IMR-90 (cell line): ENCODE data around the gene PRKAR1B. TPM values are rescaled to one million over a fixed set of nuclear protein-coding genes. Genes with fewer than 3 reads are reported as not detected.

ENCODE experiments used
- ATAC-seq: fragments of 200-7000 bp; cut with Tn5 transposase; 2 replicates; pipeline ENCODE4 v1.9.1; 2020; ENCODE audit warnings: low read depth, mild to moderate bottlenecking, moderate library complexity
- BruUV-seq: library from RNA; stranded (reverse); fragments of 400-500 nt; replicated peaks from 2 replicates; lab custom pipeline; 2021; lab: Mats Ljungman, UMichigan
- CTCF ChIA-PET: fragments of 300-600 bp; formaldehyde crosslinking; extraction: SDS; loops from one replicate; lab custom pipeline; 2021; ENCODE audit warnings: antibody characterized with exemption; lab: Yijun Ruan, JAX
- POLR2A ChIA-PET: fragments of 300-600 bp; sonication (Branson Sonifier 250); formaldehyde crosslinking; loops from one replicate; lab custom pipeline; 2022; ENCODE audit warnings: antibody characterized with exemption; ENCODE audit not compliant: unreplicated experiment; lab: Charles Lee
- DNase-seq: peaks from one replicate; pipeline ENCODE4 v3.0.0; 2013
- H2AFZ ChIP-seq: replicated peaks from 2 replicates; pipeline ENCODE3; 2013; ENCODE audit warnings: low read length, mild to moderate bottlenecking; ENCODE audit not compliant: poor library complexity
- H2AK5ac ChIP-seq: 2 replicates; pipeline ENCODE4 v1.6.1; 2013; ENCODE audit warnings: low read depth, low read length, inconsistent platforms
- H2AK9ac ChIP-seq: replicated peaks from 2 replicates; pipeline ENCODE3; 2013; ENCODE audit warnings: mild to moderate bottlenecking, low read depth, low read length, moderate library complexity; ENCODE audit not compliant: poor library complexity
- H2BK120ac ChIP-seq: 2 replicates; pipeline ENCODE4 v1.6.1; 2013; ENCODE audit warnings: low read depth, low read length, inconsistent platforms
- H2BK15ac ChIP-seq: 3 replicates; pipeline ENCODE4 v1.6.1; 2013; ENCODE audit warnings: low read depth, low read length, inconsistent platforms
- H2BK20ac ChIP-seq: 2 replicates; pipeline ENCODE4 v1.6.1; 2013; ENCODE audit warnings: low read depth, mild to moderate bottlenecking, inconsistent platforms, low read length, moderate library complexity
- H2BK5ac ChIP-seq: 2 replicates; pipeline ENCODE4 v1.6.1; 2013; ENCODE audit warnings: mild to moderate bottlenecking, low read depth, low read length, inconsistent platforms; ENCODE audit not compliant: poor library complexity, severe bottlenecking
- H3K14ac ChIP-seq: replicated peaks from 2 replicates; pipeline ENCODE4 v1.6.1; 2013; ENCODE audit warnings: low read depth, low read length, inconsistent platforms
- H3K18ac ChIP-seq: 2 replicates; pipeline ENCODE4 v1.6.1; 2013; ENCODE audit warnings: low read depth, low read length, control low read depth
- H3K23ac ChIP-seq: 2 replicates; pipeline ENCODE4 v1.6.1; 2013; ENCODE audit warnings: low read depth, low read length, inconsistent platforms
- H3K27ac ChIP-seq: 2 replicates; pipeline ENCODE4 v1.5.1; 2013; ENCODE audit warnings: mild to moderate bottlenecking, control low read depth, low read length; ENCODE audit not compliant: insufficient read depth
- H3K27me3 ChIP-seq: 2 replicates; pipeline ENCODE4 v1.6.1; 2013; ENCODE audit warnings: low read length; ENCODE audit not compliant: control insufficient read depth, insufficient read depth
- H3K36me3 ChIP-seq: 2 replicates; pipeline ENCODE4 v1.6.1; 2013; ENCODE audit warnings: low read length, mixed read lengths; ENCODE audit not compliant: control insufficient read depth, insufficient read depth
- H3K4ac ChIP-seq: 2 replicates; pipeline ENCODE4 v1.6.1; 2013; ENCODE audit warnings: low read depth, low read length, inconsistent platforms
- H3K4me1 ChIP-seq: 2 replicates; pipeline ENCODE4 v1.6.1; 2013; ENCODE audit warnings: low read length, mixed read lengths; ENCODE audit not compliant: control insufficient read depth, insufficient read depth
- H3K4me2 ChIP-seq: 2 replicates; pipeline ENCODE4 v1.6.1; 2013; ENCODE audit warnings: low read depth, mild to moderate bottlenecking, control low read depth, low read length, moderate library complexity
- H3K4me3 ChIP-seq: 2 replicates; pipeline ENCODE4 v1.5.1; 2013; ENCODE audit warnings: low read depth, mild to moderate bottlenecking, control low read depth, low read length, moderate library complexity; ENCODE audit not compliant: insufficient read depth
- H3K56ac ChIP-seq: 2 replicates; pipeline ENCODE4 v1.6.1; 2013; ENCODE audit warnings: low read length, inconsistent platforms; ENCODE audit not compliant: insufficient read depth; ENCODE audit errors: extremely low read depth
- H3K79me1 ChIP-seq, 2 experiments: 2 replicates each; pipeline ENCODE4 v1.6.1; 2013; ENCODE audit warnings: low read length in 2 of 2, inconsistent platforms in 1 of 2, low read depth in 1 of 2
- H3K9ac ChIP-seq: 2 replicates; pipeline ENCODE4 v1.6.1; 2013; ENCODE audit warnings: low read depth, low read length, control low read depth
- H3K9me1 ChIP-seq: 2 replicates; pipeline ENCODE4 v1.6.1; 2013; ENCODE audit warnings: low read length, inconsistent platforms; ENCODE audit not compliant: insufficient read depth
- H3K9me3 ChIP-seq: 2 replicates; pipeline ENCODE4 v1.6.1; 2013; ENCODE audit warnings: low read length; ENCODE audit not compliant: control insufficient read depth, insufficient read depth
- H4K20me1 ChIP-seq: 2 replicates; pipeline ENCODE4 v1.6.1; 2013; ENCODE audit warnings: low read length, inconsistent platforms; ENCODE audit not compliant: insufficient read depth
- H4K5ac ChIP-seq: 2 replicates; pipeline ENCODE4 v1.6.1; 2013; ENCODE audit warnings: mild to moderate bottlenecking, low read depth, low read length, control low read depth
- H4K8ac ChIP-seq, 2 experiments: 2 replicates each; pipeline ENCODE4 v1.6.1; 2013; ENCODE audit warnings: low read depth in 2 of 2, low read length in 2 of 2, control low read depth in 1 of 2, inconsistent platforms in 1 of 2
- H4K91ac ChIP-seq: 2 replicates; pipeline ENCODE4 v1.6.1; 2013; ENCODE audit warnings: low read depth, low read length, inconsistent platforms; ENCODE audit not compliant: insufficient read depth
- BHLHE40 ChIP-seq: fragments of 150-350 bp; IDR thresholded peaks from 2 replicates; pipeline ENCODE4 v1.6.1; 2016; ENCODE audit warnings: mild to moderate bottlenecking, low read depth, low read length
- CEBPB ChIP-seq: IDR thresholded peaks from 2 replicates; pipeline ENCODE4 v1.6.1; 2012; ENCODE audit warnings: low read depth, low read length, improper control_type of control experiment
- CHD1 ChIP-seq: IDR thresholded peaks from 2 replicates; pipeline ENCODE4 v1.6.1; 2012; ENCODE audit warnings: low read depth, low read length, improper control_type of control experiment
- CTCF ChIP-seq: conservative IDR thresholded peaks from 2 replicates; pipeline ENCODE4 v1.5.1; 2012; ENCODE audit warnings: mild to moderate bottlenecking, low read depth, low read length, improper control_type of control experiment
- ELK1 ChIP-seq: fragments of 150-350 bp; IDR thresholded peaks from 2 replicates; pipeline ENCODE4 v1.6.1; 2016; ENCODE audit warnings: low read depth, mild to moderate bottlenecking, low read length, moderate library complexity, borderline replicate concordance
- FOS ChIP-seq: fragments of 150-350 bp; IDR thresholded peaks from 2 replicates; pipeline ENCODE4 v1.6.1; 2016; ENCODE audit warnings: low read depth, low read length
- MAFK ChIP-seq: IDR thresholded peaks from 2 replicates; pipeline ENCODE4 v1.6.1; 2012; ENCODE audit warnings: low read depth, low read length, improper control_type of control experiment
- MAZ ChIP-seq: IDR thresholded peaks from 2 replicates; pipeline ENCODE4 v1.6.1; 2012; ENCODE audit warnings: low read depth, mild to moderate bottlenecking, low read length, improper control_type of control experiment, moderate library complexity, borderline replicate concordance
- MXI1 ChIP-seq: IDR thresholded peaks from 2 replicates; pipeline ENCODE4 v1.6.1; 2012; ENCODE audit warnings: low read depth, mild to moderate bottlenecking, low read length, moderate library complexity, borderline replicate concordance
- NFE2L2 ChIP-seq: fragments of 150-350 bp; IDR thresholded peaks from 2 replicates; pipeline ENCODE4 v1.6.1; 2016; ENCODE audit warnings: low read depth, mild to moderate bottlenecking, low read length
- POLR2A ChIP-seq: IDR thresholded peaks from 2 replicates; pipeline ENCODE4 v1.6.1; 2012; ENCODE audit warnings: mild to moderate bottlenecking, low read depth, low read length
- RAD21 ChIP-seq: IDR thresholded peaks from 2 replicates; pipeline ENCODE4 v1.6.1; 2012; ENCODE audit warnings: low read length, improper control_type of control experiment
- RCOR1 ChIP-seq: IDR thresholded peaks from 2 replicates; pipeline ENCODE4 v1.6.1; 2012; ENCODE audit warnings: mild to moderate bottlenecking, low read length, improper control_type of control experiment; ENCODE audit not compliant: insufficient replicate concordance
- RFX5 ChIP-seq: IDR thresholded peaks from 2 replicates; pipeline ENCODE4 v1.8.0; 2012; ENCODE audit warnings: low read depth, mild to moderate bottlenecking, low read length, moderate library complexity
- SMC3 ChIP-seq: fragments of 150-350 bp; IDR thresholded peaks from 2 replicates; pipeline ENCODE4 v1.6.1; 2016; ENCODE audit warnings: low read depth, mild to moderate bottlenecking, antibody characterized with exemption, low read length, moderate library complexity
- USF2 ChIP-seq: fragments of 150-350 bp; IDR thresholded peaks from 2 replicates; pipeline ENCODE4 v1.6.1; 2017; ENCODE audit warnings: mild to moderate bottlenecking, antibody characterized with exemption, low read length, low read depth
- WGBS, 2 experiments: methylation state at CpG; one replicate each; pipeline versions ENCODE4 v1.1.5 to v1.1.7; 2013; ENCODE audit warnings: missing lambda C conversion rate in 2 of 2; ENCODE audit not compliant: insufficient read length in 1 of 2; ENCODE audit errors: extremely low coverage in 2 of 2; 5-methylcytosine and 5-hydroxymethylcytosine counted together
- dilution Hi-C: fragments of 300-500 bp; cut with HindIII; formaldehyde crosslinking; loops from one replicate; pipeline ENCODE4 v1.14.3; 2018; ENCODE audit warnings: low sequenced_read_pairs; ENCODE audit not compliant: unreplicated experiment
- in situ Hi-C: fragments of 300-500 bp; cut with MboI; formaldehyde crosslinking; loops from 3 replicates; pipeline ENCODE4 v1.14.3; 2019; ENCODE audit warnings: low sequenced_read_pairs, inconsistent platforms, mixed read lengths
- intact Hi-C: fragments of 100-400 bp; cut with micrococcal nuclease; formaldehyde crosslinking; loops from 2 replicates; pipeline ENCODE4 v1.10.0; 2022
- polyA plus RNA-seq, 3 experiments: library from polyadenylated mRNA; depleted of rRNA; stranded (reverse); fragments of >200 nt; gene quantifications; 2 replicates each; pipeline ENCODE4 v1.2.3, GENCODE V29; 2012; ENCODE audit warnings: low replicate concordance in 1 of 3
- total RNA-seq: library from RNA; depleted of rRNA; stranded (reverse); fragments of >200 nt; gene quantifications from 2 replicates; pipeline ENCODE4 v1.2.3, GENCODE V29; 2012

Gene PRKAR1B
- total and polyA plus RNA-seq, 2 of the 4 experiments (the other 2 are of a cell fraction): 15.2 to 20.2 TPM

- BruUV-seq: no TSS peak
- DNase-seq (no peak), ATAC-seq (no peak)
- ChIA-PET POLR2A (no interaction called here), CTCF (no interaction called here)
- Histone ChIP-seq H2AFZ (no peak overlapping the region), H3K4me1 (no peaks in the 10 kb centered on the region), H3K9me1 (no peaks in the 10 kb centered on the region), H2BK15ac (no peak overlapping the region), H2BK120ac (no peak overlapping the region), H3K4me2 (no peak overlapping the region), H2AK9ac (no peak overlapping the region), H4K5ac (no peak overlapping the region), H3K79me1 (no peaks in the 10 kb centered on the region; a peak in 1 of 4 replicates), H3K36me3 (peaks cover 7% of the 10 kb centered on the region), H2AK5ac (no peak overlapping the region), H3K18ac (no peak overlapping the region), H2BK20ac (no peak overlapping the region), H3K14ac (no peak overlapping the region), H4K8ac (no peak overlapping the region), H3K9ac (no peak overlapping the region), H3K4ac (no peak overlapping the region), H3K56ac (no peak overlapping the region), H4K20me1 (no peaks in the 10 kb centered on the region; the same call in 1 of the 2 replicates), H3K27me3 (no peaks in the 10 kb centered on the region), H3K4me3 (no peak overlapping the region), H4K91ac (no peak overlapping the region), H3K27ac (no peak overlapping the region), H2BK5ac (no peak overlapping the region), H3K23ac (no peak overlapping the region), H3K9me3 (no peaks in the 10 kb centered on the region; the same call in 1 of the 2 replicates)
- in situ Hi-C loops (no loop called here), dilution Hi-C loops (no loop called here), intact Hi-C loops (no loop called here)
- TF ChIP-seq RCOR1: no peak
- TF ChIP-seq CEBPB: no peak
- TF ChIP-seq MAZ: no peak
- TF ChIP-seq SMC3: no peak
- TF ChIP-seq BHLHE40: no peak
- TF ChIP-seq CTCF: no peak
- no peak for TF ChIP-seq FOS
- TF ChIP-seq CHD1: no peak
- TF ChIP-seq USF2: no peak
- TF ChIP-seq MXI1: no peak
- no peak for TF ChIP-seq RFX5
- TF ChIP-seq RAD21: no peak
- TF ChIP-seq ELK1: no peak
- no peak for TF ChIP-seq NFE2L2
- no peak for TF ChIP-seq MAFK
- no peak for TF ChIP-seq POLR2A
- 89% methylated on average over 8 of the region's 13 CpGs; no CpG with 5 or more reads in 1 of the 2 experiments for WGBS, 2 experiments
Observed at GRCh38 chr7:502296-502695, 224.8 kb downstream of the PRKAR1B start.
